Naive thymus-derived CD4-positive, alpha-beta T cell (primary cell): ENCODE results near the gene MEGF11. TPM values are rescaled to one million over a fixed set of nuclear protein-coding genes. Genes with fewer than 3 reads are reported as not detected.
A peak's percentile ranks its signal among the peaks of the same experiment; 100 is the strongest.

ENCODE experiments used
- ATAC-seq: fragments of 150-1000 bp; cut with Tn5 transposase; 2 replicates; pipeline ENCODE4 v1.10.0; 2021; ENCODE audit warnings: mild to moderate bottlenecking, moderate library complexity
- CTCF ChIA-PET: fragments of 350-600 bp; sonication (Branson Sonifier 250); formaldehyde crosslinking; loops from one replicate; lab custom pipeline; 2021; ENCODE audit warnings: antibody characterized with exemption; lab: Charles Lee
- POLR2A ChIA-PET: fragments of 350-600 bp; sonication (Branson Sonifier 250); formaldehyde crosslinking; loops from one replicate; lab custom pipeline; 2021; ENCODE audit warnings: antibody characterized with exemption, inconsistent platforms; lab: Charles Lee
- DNase-seq, 9 donors: peaks; one replicate each; pipeline versions ENCODE4 v3.0.0 to v3.0.0-alpha.2; 2020 to 2022; ENCODE audit warnings: mixed read lengths in 1 of 9
- H3K27ac ChIP-seq: one replicate; pipeline ENCODE4 v1.7.0; 2013; ENCODE audit warnings: mild to moderate bottlenecking, low read depth, low read length, moderate library complexity
- H3K27me3 ChIP-seq, 2 donors: one replicate each; pipeline ENCODE4 v1.7.0; 2013; ENCODE audit warnings: low read length in 2 of 2, mild to moderate bottlenecking in 2 of 2, moderate library complexity in 2 of 2; ENCODE audit not compliant: control insufficient read depth in 2 of 2, insufficient read depth in 2 of 2
- H3K36me3 ChIP-seq, 3 experiments: 1 replicate in 2 of 3; 2 replicates in 1 of 3; pipeline ENCODE4 v1.7.0; 2013; ENCODE audit warnings: low read length in 3 of 3, mild to moderate bottlenecking in 3 of 3, moderate library complexity in 1 of 3; ENCODE audit not compliant: insufficient read depth in 3 of 3, control insufficient read depth in 2 of 3
- H3K4me1 ChIP-seq, 2 donors: one replicate each; pipeline ENCODE4 v1.7.0; 2013; ENCODE audit warnings: low read length in 2 of 2, mild to moderate bottlenecking in 2 of 2, moderate library complexity in 1 of 2; ENCODE audit not compliant: control insufficient read depth in 2 of 2, insufficient read depth in 2 of 2
- H3K4me3 ChIP-seq: 2 replicates; pipeline ENCODE4 v1.7.0; 2013; ENCODE audit warnings: mild to moderate bottlenecking, low read length
- H3K9me3 ChIP-seq, 3 experiments: 1 replicate in 2 of 3; 2 replicates in 1 of 3; pipeline ENCODE4 v1.7.0; 2013; ENCODE audit warnings: low read length in 3 of 3; ENCODE audit not compliant: control insufficient read depth in 2 of 3
- H3K27ac Mint-ChIP-seq, 9 donors: one replicate each; pipeline ENCODE4 v1.8.0; 2020 to 2022; ENCODE audit warnings: mixed read lengths in 9 of 9, mild to moderate bottlenecking in 8 of 9, moderate library complexity in 5 of 9, inconsistent platforms in 2 of 9
- H3K27me3 Mint-ChIP-seq, 5 donors: one replicate each; pipeline ENCODE4 v1.8.0; 2021 to 2022; ENCODE audit warnings: mixed read lengths in 5 of 5, mild to moderate bottlenecking in 1 of 5
- H3K36me3 Mint-ChIP-seq, 5 donors: one replicate each; pipeline ENCODE4 v1.8.0; 2020 to 2022; ENCODE audit warnings: mixed read lengths in 5 of 5, mild to moderate bottlenecking in 3 of 5, inconsistent platforms in 1 of 5
- H3K4me1 Mint-ChIP-seq, 7 donors: one replicate each; pipeline ENCODE4 v1.8.0; 2020 to 2022; ENCODE audit warnings: mixed read lengths in 7 of 7, mild to moderate bottlenecking in 3 of 7, inconsistent platforms in 1 of 7
- H3K4me3 Mint-ChIP-seq, 10 donors: one replicate each; pipeline ENCODE4 v1.8.0; 2020 to 2022; ENCODE audit warnings: mild to moderate bottlenecking in 10 of 10, mixed read lengths in 10 of 10, moderate library complexity in 6 of 10, inconsistent platforms in 2 of 10
- H3K9me3 Mint-ChIP-seq, 11 donors: one replicate each; pipeline ENCODE4 v1.8.0; 2020 to 2022; ENCODE audit warnings: mixed read lengths in 11 of 11, mild to moderate bottlenecking in 4 of 11, inconsistent platforms in 1 of 11, moderate library complexity in 1 of 11
- intact Hi-C, 2 donors: fragments of 100-400 bp; cut with micrococcal nuclease; formaldehyde crosslinking; loops; one replicate each; pipeline ENCODE4 v1.15.1; 2023
- polyA plus RNA-seq, 2 donors: library from polyadenylated mRNA; unstranded; fragments of 300-500 nt; fragmentation: Illumina TruSeq; gene quantifications; one replicate each; pipeline ENCODE4 v1.2.3, GENCODE V29; 2021
- total RNA-seq, 6 experiments: library from RNA in 5 of 6; stranded (reverse) in 5 of 6; gene quantifications; 1 replicate in 5 of 6; 2 replicates in 1 of 6; pipeline ENCODE4 v1.2.3 and lab custom pipeline; 2021 to 2026

MEGF11 gene
- total and polyA plus RNA-seq, 7 experiments from 2014 or later: 0.45 TPM; not detected in 6

DNA sequence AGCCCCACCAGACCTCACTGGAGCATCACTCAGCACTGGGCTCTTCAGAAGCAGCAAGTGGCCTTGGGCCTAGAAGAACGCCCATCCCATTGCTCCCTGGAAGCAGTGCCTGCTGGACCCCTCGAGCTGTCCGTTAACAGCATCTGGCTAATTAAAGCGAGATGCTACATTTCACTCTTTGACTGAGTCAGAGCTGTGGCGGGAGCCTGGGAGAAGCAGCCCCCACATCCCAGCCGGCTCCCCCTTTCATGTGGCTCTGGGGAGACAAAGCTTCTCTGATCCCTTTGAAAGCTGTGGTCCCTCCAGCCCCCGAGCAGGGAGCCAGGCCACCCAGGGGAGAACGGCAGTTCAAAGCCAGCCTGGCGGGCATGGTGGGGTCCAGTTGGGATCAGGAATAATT is 103.7 kb downstream of the MEGF11 start:
- peaks cover 0 to 16% (median 8%) of the 10 kb centered on the region in 5 donors for H3K27me3 Mint-ChIP-seq
- H3K36me3 ChIP-seq: no peaks in the 10 kb centered on the region
- H3K27ac Mint-ChIP-seq: no peak overlapping the region
- H3K27me3 ChIP-seq: no peaks in the 10 kb centered on the region
- H3K4me1 Mint-ChIP-seq: peaks cover 0 to 4% (median 0%) of the 10 kb centered on the region in 7 donors
- H3K9me3 Mint-ChIP-seq: no peaks in the 10 kb centered on the region
- DNase-seq: no peak
- CTCF ChIA-PET: no interaction called here
- no peak for ATAC-seq
- H3K36me3 Mint-ChIP-seq: no peaks in the 10 kb centered on the region
- H3K4me3 ChIP-seq: no peak overlapping the region
- H3K9me3 ChIP-seq: no peaks in the 10 kb centered on the region
- H3K4me1 ChIP-seq: no peaks in the 10 kb centered on the region
- intact Hi-C loops: no loop called here
- H3K27ac ChIP-seq: no peak overlapping the region
- POLR2A ChIA-PET: no interaction called here
- no peak overlapping the region for H3K4me3 Mint-ChIP-seq

DNA sequence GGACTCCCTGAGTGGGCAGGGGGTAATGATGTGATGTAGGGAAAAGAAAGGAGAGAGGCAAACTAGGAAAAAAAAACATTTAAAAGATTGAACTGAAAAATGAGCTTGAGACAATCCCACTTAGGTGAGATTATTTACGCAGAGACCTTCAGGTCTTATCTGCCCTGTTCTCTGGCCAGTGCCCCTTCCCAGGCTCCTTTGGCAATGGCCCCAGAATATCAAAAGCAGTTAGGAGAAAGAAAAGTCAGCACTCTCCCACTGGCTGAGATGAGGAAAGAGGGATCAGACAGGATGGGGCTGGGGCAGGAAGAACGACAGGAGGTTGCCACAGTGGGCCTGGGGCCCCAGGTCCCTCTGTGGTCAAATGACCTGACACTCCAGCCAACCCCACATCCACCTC is 105.4 kb downstream of the MEGF11 start:
- Mint-ChIP-seq H3K36me3 (no peaks in the 10 kb centered on the region), H3K27me3 (peaks cover 0 to 16% (median 8%) of the 10 kb centered on the region in 5 donors), H3K9me3 (no peaks in the 10 kb centered on the region), H3K4me3 (no peak overlapping the region), H3K27ac (no peak overlapping the region), H3K4me1 (peaks cover 0 to 4% (median 0%) of the 10 kb centered on the region in 7 donors)
- no peak overlapping the region for H3K27ac ChIP-seq
- H3K4me1 ChIP-seq: no peaks in the 10 kb centered on the region
- no peaks in the 10 kb centered on the region for H3K9me3 ChIP-seq
- ChIA-PET POLR2A (no interaction called here), CTCF (no interaction called here)
- H3K4me3 ChIP-seq: no peak overlapping the region
- H3K27me3 ChIP-seq: no peaks in the 10 kb centered on the region
- ATAC-seq (no peak), DNase-seq (no peak)
- H3K36me3 ChIP-seq: no peaks in the 10 kb centered on the region
- intact Hi-C loops: no loop called here

DNA sequence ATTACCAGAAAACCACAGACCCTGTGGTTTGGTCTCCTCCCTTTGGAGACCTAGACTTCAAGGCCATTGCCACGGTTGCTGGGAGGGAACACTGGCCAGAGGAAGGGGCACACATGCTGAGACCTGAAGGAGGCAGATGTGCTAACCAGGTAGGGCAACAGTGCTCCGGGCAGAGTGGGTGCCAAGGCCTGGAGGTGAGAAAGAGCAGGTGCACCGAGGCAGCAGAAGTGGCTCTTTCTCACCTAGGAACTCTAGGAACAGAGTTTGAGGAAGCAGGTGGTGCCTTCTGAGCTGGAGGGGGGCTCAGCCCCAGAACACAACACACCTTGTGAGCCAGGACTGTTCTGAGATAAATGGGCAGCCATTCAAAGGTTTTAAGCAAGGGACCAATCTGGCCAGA is 106.1 kb downstream of the MEGF11 start:
- Histone ChIP-seq H3K27me3 (no peaks in the 10 kb centered on the region), H3K27ac (no peak overlapping the region), H3K4me1 (no peaks in the 10 kb centered on the region), H3K4me3 (no peak overlapping the region), H3K36me3 (no peaks in the 10 kb centered on the region), H3K9me3 (no peaks in the 10 kb centered on the region)
- POLR2A ChIA-PET: no interaction called here
- CTCF ChIA-PET: no interaction called here
- intact Hi-C loops: no loop called here
- H3K4me3 Mint-ChIP-seq: no peak overlapping the region
- peaks cover 0 to 16% (median 8%) of the 10 kb centered on the region in 5 donors for H3K27me3 Mint-ChIP-seq
- H3K36me3 Mint-ChIP-seq: no peaks in the 10 kb centered on the region
- ATAC-seq (no peak), DNase-seq (no peak)
- no peak overlapping the region for H3K27ac Mint-ChIP-seq
- H3K9me3 Mint-ChIP-seq: no peaks in the 10 kb centered on the region
- peaks cover 0 to 4% (median 0%) of the 10 kb centered on the region in 7 donors for H3K4me1 Mint-ChIP-seq

DNA sequence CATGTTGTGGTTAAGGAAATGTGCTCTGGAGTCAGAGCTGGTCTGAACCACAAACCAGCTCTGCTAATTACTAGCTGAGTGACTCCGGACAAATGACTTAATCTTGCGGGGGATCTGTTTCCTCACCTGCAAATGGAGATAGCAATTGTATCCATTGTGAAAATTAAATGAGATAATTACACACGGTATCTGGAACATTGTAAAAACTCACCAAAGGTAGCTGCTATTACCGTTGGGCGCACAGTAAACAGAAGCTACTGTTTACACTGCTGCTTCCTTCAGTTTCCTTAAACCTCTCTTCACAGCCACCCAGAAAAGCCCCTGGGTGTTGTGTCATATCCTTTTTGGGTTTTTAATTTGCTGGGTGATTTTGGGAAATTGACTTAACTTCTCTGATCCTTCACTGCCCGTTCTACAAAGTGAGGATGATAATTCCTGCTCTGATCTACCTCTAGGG is 107.8 kb downstream of the MEGF11 start:
- CTCF ChIA-PET: no interaction called here
- Mint-ChIP-seq H3K27me3 (peaks cover 0 to 9% (median 8%) of the 10 kb centered on the region in 5 donors), H3K4me3 (no peak overlapping the region), H3K36me3 (no peaks in the 10 kb centered on the region), H3K27ac (no peak overlapping the region), H3K9me3 (no peaks in the 10 kb centered on the region), H3K4me1 (peaks cover 0 to 4% (median 0%) of the 10 kb centered on the region in 7 donors)
- no peaks in the 10 kb centered on the region for H3K27me3 ChIP-seq
- intact Hi-C loops: no loop called here
- no peaks in the 10 kb centered on the region for H3K36me3 ChIP-seq
- ATAC-seq (no peak), DNase-seq (no peak)
- H3K27ac ChIP-seq: no peak overlapping the region
- H3K4me1 ChIP-seq: no peaks in the 10 kb centered on the region
- no peaks in the 10 kb centered on the region for H3K9me3 ChIP-seq
- H3K4me3 ChIP-seq: no peak overlapping the region
- POLR2A ChIA-PET: no interaction called here

DNA sequence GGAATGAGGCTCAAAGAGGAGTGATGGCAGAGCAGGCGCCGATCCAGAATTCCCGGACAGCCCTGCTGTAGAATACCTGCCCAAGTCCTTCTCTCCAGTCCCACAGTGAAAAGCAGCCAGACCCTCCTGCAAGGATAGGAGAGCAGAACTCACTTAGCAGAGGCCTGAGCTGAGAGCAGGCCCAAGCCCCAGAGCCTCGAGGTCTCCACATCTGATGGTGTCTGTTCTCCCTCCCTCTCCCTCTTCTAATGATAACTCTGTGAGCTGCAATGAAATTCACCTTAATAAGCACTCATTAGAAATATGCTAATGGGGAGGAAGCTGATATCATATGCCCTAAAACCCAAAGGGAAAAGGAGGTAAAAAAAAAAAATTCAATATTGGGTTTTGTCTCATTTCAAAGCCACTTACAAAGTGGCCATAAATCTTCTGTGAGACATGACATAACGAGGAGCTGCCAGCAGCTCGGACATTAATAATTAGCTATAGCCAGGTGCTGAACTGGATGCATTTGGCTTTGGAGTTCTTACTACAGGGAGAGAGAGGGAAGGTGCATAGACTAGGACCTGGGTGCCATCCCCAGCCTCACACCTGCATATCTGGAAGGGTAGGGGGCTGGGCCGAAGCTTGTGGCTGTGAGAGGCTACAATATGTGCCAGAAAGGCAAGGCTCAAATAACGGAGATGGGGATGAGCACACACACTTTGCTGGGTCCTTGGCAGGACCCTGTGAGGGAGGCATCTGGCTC is 108.4 kb downstream of the MEGF11 start:
- Mint-ChIP-seq H3K9me3 (no peaks in the 10 kb centered on the region), H3K4me3 (no peak overlapping the region), H3K36me3 (no peaks in the 10 kb centered on the region), H3K27me3 (peaks cover 0 to 5% (median 4%) of the 10 kb centered on the region in 5 donors), H3K4me1 (peaks cover 0 to 4% (median 0%) of the 10 kb centered on the region in 7 donors), H3K27ac (no peak overlapping the region)
- Histone ChIP-seq H3K27me3 (no peaks in the 10 kb centered on the region), H3K36me3 (no peaks in the 10 kb centered on the region), H3K9me3 (no peaks in the 10 kb centered on the region), H3K27ac (no peak overlapping the region), H3K4me1 (no peaks in the 10 kb centered on the region), H3K4me3 (no peak overlapping the region)
- CTCF ChIA-PET: no interaction called here
- DNase-seq (no peak), ATAC-seq (no peak)
- POLR2A ChIA-PET: no interaction called here
- intact Hi-C loops: no loop called here

DNA sequence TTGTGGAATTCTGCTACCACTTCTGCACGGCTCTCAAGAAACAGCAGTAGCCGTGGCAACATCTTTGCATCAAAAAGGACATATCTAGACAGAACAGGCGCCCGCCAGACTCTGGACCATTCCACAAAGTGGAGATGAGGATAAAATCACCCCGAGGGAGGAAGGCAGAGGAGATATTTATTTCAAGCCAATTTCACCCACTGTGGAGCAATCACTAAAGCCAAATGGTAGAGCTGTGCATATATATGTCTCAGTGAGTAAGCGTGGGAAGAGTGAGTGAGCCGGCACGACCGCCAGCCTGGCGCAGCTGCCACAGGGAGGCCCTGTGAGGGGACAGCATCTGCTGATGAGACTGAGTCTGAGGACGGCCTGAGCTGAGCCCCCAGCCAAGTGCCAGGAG is 111.3 kb downstream of the MEGF11 start:
- POLR2A ChIA-PET: no interaction called here
- Histone ChIP-seq H3K36me3 (no peaks in the 10 kb centered on the region), H3K4me3 (no peak overlapping the region), H3K27ac (no peak overlapping the region), H3K9me3 (no peaks in the 10 kb centered on the region), H3K4me1 (no peaks in the 10 kb centered on the region), H3K27me3 (no peaks in the 10 kb centered on the region)
- no peak for ATAC-seq
- CTCF ChIA-PET: no interaction called here
- peaks cover 0 to 4% (median 0%) of the 10 kb centered on the region in 5 donors for H3K27me3 Mint-ChIP-seq
- intact Hi-C loops: no loop called here
- H3K4me1 Mint-ChIP-seq: peaks cover 0 to 4% (median 0%) of the 10 kb centered on the region in 7 donors
- no peaks in the 10 kb centered on the region for H3K9me3 Mint-ChIP-seq
- no peak overlapping the region for H3K4me3 Mint-ChIP-seq
- H3K36me3 Mint-ChIP-seq: no peaks in the 10 kb centered on the region
- H3K27ac Mint-ChIP-seq: peak overlapping the region in 1 of 9 donors; percentile 23
- DNase-seq: no peak
